Astrocyte of the cerebellum (primary cell): ENCODE data around the gene ANGEL1.

Source experiments
- DNase-seq: peaks from one replicate; pipeline ENCODE4 v3.0.0-alpha.2; 2011; ENCODE audit warnings: low read depth
- H3K4me3 ChIP-seq: 2 replicates; pipeline ENCODE4 v1.5.1; 2011; ENCODE audit warnings: mild to moderate bottlenecking, low read depth, low read length, moderate library complexity
- CTCF ChIP-seq: IDR thresholded peaks from 2 replicates; pipeline ENCODE4 v1.5.1; 2012; ENCODE audit warnings: low read length, low read depth, moderate library complexity, mild to moderate bottlenecking; ENCODE audit errors: missing control alignments
- in situ Hi-C: cut with HindIII; loops from 2 replicates; pipeline ENCODE4 v1.10.0; 2017; ENCODE audit warnings: low sequenced_read_pairs

Gene ANGEL1

GRCh38 chr14:76775695-76776427 is 36.8 kb downstream of the ANGEL1 start:
- no peak for DNase-seq
- no peak for TF ChIP-seq CTCF
- in situ Hi-C loops, result no loop called here
- H3K4me3 ChIP-seq, result no peak overlapping the region

GRCh38 chr14:76774821-76775694 is 37.6 kb downstream of the ANGEL1 start:
- in situ Hi-C loops, result no loop called here
- TF ChIP-seq CTCF, result no peak
- DNase-seq, result no peak
- no peak overlapping the region for H3K4me3 ChIP-seq

GRCh38 chr14:76773956-76774820 is 38.5 kb downstream of the ANGEL1 start:
- in situ Hi-C loops, result no loop called here
- no peak for TF ChIP-seq CTCF
- DNase-seq, result no peak
- H3K4me3 ChIP-seq, result no peak overlapping the region

- DNase-seq, result peak; percentile 36
- TF ChIP-seq CTCF, result no peak
- in situ Hi-C loops, result no loop called here
- no peak overlapping the region for H3K4me3 ChIP-seq
These were observed 39.3 kb downstream of the ANGEL1 start for GRCh38 chr14:76773188-76773885.

GRCh38 chr14:76772300-76773187 is 40.1 kb downstream of the ANGEL1 start:
- H3K4me3 ChIP-seq, result no peak overlapping the region
- no peak for TF ChIP-seq CTCF
- in situ Hi-C loops, result no loop called here
- DNase-seq, result no peak
